Right renal pelvis (tissue), 4 donors: ENCODE data around the gene SCD5. TPM values are rescaled to one million over a fixed set of nuclear protein-coding genes. Genes with fewer than 3 reads are reported as not detected.
"Not testable (repeated sequence)": the region's sequence is repeated elsewhere in the genome, so short reads cannot be mapped to it uniquely, and the experiment has no call there.

Experiments used
- DNase-seq, 4 donors: peaks; one replicate each; pipeline ENCODE4 v3.0.0-alpha.2; 2013; ENCODE audit warnings: low read depth in 4 of 4, low spot score in 3 of 4, missing footprints in 1 of 4
- polyA plus RNA-seq, 4 donors: library from polyadenylated mRNA; unstranded; fragments of 120-200 nt; gene quantifications; one replicate each; pipeline ENCODE4 v1.2.1, GENCODE V29; 2013; ENCODE audit not compliant: insufficient read length in 4 of 4

Gene SCD5
- polyA plus RNA-seq, result 10 to 100 TPM; 34.5 to 58.7 (median 45.7) TPM

DNA sequence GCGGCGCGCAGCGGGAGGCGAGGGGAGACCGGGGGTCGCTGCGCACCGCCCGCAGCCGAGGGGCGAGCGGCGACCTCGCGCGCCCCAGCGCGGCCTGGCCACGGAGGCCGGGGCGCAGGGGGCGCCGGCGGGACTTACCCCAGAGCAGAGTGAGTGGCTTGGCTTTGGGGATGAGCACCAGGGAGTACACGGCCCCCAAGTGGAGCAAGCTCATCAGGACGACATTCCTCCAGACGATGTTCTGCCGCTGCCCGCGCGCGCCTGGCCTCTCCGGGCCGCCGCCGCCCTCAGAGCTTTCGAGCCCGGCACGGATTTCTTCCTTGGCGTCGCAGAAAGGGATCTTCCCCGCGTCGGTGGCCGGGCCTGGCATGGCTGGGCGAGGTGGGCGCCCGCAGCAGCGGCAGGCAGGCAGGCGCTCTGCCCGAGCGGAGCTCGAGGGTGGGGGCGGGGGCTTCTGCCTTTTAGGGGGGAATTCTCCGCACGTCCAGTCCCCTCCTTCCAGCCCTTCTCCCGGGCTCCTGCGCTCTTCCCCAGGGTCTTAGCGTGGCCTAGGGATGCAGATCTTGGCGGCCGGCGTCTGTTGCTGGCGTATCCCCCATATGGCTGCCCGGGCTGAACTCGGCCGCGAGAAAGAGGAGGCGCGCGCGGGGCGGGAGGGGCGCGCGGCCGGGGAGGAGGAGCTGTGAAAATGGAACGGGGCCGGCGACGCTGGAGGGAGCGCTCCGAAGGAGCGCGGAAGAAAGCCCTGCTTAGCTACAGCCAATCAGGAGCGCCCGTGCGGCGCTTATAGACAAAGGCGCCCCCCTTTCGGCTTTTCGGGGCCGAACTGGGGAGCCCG, at the start of gene SCD5:
Gene SCD5, minus strand, starts transcription at position 629 of the 838 bp plus-strand sequence. Its CDS starts 259 bp downstream, at position 370.
- DNase-seq, result peak; percentile 61 to 73 (median 66)

DNA sequence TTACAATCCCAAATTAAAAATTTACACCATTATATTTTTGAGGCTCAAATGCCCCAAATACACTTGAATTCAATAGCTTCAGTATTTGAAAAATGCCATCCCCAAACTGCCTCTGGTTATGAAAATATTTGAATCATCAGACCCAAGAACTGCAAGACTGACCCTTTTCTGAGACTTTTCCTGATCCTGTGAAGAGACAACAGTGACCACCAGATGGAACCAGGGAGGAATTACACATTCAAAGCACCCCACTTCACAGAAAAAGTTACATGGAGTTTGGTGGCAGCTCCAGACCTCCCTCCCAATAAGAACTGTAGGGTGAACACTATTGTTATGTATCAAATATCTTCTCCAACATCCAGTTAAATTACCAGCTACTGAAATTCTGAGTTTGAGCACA, 44.0 kb upstream of the SCD5 start:
- DNase-seq, result no peak

DNA sequence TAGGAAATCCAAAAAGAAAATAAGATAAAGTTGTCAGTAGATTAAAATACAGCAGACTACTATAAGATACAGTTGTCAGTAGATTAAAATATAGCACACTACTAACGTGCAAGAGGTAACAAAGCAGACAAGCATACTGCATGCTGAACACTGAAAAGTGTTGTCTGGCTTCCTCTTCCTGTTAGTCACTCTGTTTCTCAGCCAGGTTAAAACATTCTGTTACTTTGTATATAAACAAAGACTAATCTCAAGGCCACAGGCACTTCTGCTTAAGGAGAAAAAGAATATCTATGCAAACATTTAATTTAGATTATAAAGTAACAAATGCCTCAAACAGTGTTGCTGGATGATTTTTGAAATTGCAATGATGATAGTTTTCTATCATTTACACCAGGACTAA, 41.0 kb upstream of the SCD5 start:
- DNase-seq, result no peak

DNA sequence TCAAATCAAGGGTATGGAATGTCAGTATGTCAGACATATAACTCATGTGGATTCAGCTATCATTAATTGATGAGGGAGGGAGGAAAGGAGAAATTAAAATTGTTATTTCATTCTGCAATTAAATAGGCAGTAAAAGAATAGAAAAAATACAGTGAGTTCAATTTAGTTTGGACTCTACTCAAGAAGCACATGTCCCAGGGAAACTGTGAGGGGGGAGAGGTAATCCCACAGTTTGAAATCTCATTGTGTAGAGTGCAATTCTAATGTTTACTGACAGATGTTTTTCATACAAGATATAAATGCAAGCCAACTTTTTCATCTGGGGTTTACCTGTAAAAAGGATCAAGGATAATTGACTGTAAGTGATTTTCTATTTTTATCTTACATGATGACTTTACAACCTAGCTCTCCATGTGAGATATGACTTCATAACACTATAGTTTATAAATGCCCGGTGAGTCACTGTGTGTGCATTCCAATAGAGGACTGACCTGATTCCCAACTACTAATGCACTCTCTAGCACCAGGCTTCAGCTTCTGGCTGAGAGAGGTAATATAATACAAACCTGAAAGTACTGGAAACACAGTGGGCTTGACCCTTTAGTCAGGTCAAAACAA, 35.2 kb upstream of the SCD5 start:
- DNase-seq, result no peak

DNA sequence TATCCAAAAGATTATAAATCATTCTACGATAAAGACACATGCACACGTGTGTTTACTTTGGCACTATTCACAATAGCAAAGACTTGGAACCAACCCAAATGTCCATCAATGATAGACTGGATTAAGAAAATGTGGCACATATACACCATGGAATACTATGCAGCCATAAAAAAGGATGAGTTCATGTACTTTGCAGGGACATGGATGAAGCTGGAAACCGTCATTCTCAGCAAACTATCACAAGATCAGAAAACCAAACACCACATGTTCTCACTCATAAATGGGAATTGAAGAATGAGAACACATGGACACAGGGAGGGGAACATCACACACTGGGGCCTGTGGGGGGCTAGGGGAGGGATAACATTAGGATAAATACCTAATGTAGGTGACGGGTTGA, 34.5 kb upstream of the SCD5 start:
- DNase-seq, result not testable (repeated sequence)

DNA sequence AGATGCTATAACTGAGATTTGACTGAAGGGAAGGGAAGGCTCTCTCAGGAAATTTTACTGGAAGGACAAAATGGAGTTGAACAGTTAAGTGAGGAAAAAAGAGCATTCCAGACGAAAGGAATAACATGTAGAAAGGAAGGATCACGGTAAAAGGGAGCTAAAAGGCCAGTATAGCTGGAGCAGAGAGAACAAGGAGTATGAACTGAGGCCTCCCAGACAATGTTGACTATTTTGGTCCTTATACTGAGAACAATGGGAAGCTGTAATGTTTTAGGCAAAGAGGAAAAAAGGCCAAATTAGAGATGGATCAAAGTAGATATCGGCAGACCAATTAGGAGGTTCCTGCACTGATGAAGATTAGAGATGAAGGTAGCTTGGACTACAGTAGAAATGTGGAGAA, 26.8 kb upstream of the SCD5 start:
- no peak for DNase-seq

DNA sequence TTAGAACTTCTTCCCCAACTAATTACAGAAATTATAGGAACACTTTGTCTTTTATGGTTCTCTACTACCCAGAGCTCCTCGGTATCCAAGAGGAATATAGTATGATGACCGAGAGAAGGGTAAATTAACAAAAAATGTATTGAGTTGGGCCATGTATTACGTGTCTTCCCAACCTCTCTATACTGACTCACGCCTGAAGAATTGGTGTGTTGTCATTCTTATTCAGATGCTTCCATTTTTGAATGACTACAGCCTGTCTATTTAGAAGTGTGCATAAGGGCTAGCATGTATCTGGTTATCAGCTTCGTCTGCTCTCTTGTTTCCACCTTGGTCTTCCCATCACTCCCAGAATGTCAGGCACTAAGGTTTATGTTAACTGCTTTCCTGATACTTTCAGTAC, 24.5 kb upstream of the SCD5 start:
- DNase-seq, result no peak

DNA sequence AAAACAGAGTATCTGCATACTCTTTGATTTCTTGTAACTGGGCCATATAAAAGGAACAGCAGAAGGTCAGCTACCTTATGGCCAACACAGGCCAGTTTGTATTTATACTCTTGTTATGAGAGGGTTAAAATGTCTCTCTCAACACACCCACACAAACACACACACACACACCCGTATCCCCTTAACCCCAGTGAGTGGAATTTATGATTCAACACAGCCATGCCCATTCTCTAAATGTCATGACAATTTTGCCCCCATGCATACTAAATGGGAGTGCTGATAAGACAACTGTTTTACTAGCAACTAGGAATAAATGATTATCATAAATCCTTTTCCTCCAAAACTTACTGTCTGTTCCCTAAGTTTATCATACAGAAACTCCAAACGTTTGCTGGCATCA, 22.1 kb upstream of the SCD5 start:
- no peak for DNase-seq

DNA sequence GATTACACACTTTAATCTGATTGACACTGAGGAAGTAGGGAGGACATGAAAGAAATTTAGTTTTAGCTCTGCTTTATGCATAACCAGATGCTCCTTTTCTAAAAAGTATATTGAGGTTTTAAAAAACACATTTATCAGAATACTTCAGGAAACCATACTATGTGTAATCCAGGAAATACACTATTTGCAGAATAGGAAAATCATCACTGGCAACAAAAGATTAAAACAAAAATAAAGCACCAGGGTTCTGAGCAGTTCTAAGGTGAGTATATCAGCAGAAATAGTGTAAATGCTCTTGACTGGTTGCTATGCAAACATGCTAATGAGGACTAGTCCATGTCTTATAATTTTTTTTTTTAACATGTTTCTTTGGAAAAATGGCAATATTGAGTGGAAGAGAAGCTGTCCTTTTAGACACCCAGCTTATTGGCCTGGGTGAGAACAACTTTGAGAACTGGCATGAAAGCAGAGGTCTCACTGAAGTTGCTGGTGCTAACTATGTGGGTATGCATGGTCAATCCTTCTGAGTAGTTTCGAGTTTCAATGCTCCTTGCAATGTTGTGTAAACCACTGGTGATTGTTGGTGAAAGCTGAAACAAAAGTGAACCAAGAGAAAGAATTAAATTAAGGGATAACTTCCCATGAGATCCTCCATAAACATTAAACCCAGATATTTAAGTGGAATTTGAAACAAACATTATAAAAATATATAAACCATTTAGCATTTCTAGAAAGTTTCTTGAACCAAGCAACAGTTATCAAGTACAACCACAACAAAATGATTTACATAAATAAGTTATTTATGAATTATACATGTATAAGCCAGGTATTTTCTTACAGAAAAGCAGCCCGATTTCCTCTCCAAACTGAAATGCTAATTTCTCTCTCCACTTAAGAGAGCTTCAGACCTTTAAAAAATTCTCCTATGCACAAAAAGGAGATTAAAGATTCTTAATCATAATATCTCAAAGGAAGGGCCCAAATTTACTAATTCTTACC, 20.4 kb upstream of the SCD5 start:
- DNase-seq, result no peak

DNA sequence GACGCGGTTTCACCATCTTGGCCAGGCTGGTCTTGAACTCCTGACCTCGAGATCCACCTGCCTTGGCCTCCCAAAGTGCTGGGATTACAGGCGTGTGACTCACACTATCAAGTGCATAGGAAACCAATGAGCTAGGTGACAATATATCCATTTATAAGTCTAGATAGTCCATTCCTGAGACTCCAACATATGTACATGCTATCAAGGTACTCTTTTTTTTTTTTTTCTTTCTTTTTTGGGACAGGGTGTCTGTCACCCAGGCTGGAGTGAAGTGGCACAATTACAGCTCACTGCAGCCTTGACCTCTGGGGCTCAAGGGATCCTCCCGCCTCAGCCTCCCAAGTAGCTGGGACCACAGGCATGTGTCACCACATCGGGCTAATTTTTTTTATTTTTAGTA, 18.3 kb upstream of the SCD5 start:
- not testable (repeated sequence) for DNase-seq

DNA sequence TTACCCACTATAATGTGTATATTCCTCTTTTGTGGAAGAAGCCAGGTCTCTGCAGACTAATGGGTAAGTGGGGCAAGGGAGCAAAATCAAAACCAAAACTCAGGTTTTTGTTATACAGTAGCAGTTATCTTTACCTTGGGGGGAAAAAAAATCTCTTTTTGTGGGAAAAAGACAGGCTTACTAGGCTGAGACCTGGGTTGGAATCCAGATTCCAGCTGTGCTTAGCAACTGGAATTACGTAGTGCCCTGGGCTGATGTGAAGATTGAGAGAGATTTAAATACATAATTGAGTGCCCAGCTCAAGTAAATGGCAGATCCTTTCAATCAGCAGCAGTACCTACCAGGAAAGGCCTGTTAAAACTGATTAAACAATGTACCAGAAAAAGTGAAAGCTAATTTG, 15.4 kb upstream of the SCD5 start:
- no peak for DNase-seq

DNA sequence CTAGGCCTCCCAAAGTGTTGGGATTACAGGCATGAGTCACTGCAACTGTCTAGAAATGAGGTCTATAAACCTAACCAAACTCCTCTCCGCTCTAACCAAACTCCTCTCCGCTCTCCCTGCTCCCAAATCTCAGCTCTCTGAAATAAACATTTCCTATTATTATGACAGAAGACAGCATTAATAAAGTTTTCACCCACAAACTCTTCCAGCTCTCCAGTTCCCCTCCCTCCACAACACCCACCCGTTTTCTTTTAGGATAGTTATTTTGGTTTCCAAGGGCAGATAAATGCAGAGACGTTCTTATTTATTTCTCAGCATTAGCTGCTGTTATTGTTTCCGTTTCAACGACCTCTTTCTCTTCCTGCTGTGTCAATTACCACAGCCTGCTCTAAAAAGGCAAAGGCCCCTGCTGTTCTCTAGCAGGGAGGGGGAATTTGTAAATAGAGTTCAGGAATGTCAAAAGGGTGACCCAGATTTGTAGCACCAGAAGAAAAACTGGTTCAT, 13.3 kb upstream of the SCD5 start:
- peak in 1 of 4 donors; percentile 12 for DNase-seq

DNA sequence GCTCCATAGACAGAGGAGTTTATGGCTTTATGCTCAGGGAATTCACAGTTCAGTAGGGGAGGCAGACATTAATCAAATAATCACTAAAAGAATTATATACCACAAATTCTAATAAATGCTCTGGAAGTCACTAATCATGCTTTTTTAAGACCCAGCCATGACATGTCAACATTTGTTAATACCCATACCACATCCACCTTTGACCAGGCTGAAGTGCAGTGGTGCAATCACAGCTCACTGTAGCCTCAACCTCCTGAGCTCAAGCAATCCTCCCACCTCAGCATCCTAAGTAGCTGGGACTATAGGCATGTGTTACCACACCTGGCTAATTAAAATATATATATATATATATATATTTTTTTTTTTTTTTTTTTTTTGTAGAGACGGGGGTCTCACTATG, 12.8 kb upstream of the SCD5 start:
- no peak for DNase-seq

DNA sequence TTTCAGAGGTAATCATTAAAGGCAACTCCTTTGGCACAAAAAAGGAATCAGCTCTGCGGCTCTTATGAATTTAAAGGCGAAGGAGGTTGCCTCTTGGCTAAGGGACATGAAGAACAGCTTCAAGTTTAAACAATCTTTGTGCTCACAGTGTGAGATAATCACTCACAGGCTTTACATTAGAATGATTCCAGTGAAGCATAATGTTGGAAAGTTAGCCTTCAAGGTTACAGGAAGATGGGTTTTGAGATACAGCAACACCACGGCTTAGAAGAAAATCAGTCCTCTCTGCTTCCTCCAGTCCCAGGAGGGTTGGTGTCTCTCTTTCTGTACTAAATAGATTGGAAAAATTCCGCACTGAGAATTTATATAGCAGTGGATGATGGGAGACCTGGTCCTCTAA, 11.6 kb upstream of the SCD5 start:
- no peak for DNase-seq

DNA sequence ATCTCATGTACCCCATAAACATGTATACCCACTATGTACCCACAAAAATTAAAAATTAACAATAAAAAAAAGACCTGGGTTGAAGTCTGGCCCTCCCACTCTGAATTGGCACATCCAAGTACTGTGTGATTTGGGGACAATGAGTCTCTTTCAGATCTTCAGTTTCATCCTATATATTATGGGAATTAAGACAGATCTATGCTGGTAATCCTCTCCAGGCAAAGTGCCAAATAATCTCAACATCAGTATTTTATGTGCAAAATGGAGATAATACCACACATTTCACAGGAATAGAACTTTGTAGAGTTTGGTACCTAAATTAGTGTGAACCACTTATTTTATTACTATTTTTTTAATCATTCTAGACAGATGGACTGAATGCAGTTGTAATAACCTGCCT, 11.0 kb upstream of the SCD5 start:
- no peak for DNase-seq

DNA sequence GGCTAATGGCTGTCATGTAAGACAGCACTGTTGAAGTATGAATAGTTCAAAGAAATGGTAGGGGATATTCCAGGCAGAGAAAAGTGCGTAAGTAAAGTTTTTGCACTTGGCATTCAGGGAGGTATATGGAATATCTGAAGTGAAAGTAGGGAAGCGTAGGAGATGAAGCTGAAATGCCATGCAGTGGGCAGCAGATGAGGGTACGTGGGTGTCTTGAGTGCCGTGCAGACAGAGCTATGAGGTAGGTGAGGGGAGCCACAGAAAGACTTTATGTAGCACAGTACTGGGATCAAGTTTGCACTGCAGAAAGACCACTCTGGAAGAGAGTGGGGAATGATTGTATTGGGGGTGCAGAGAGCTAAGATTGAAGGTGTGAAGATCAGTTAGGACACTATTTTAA, 5.2 kb upstream of the SCD5 start:
- DNase-seq, result no peak

DNA sequence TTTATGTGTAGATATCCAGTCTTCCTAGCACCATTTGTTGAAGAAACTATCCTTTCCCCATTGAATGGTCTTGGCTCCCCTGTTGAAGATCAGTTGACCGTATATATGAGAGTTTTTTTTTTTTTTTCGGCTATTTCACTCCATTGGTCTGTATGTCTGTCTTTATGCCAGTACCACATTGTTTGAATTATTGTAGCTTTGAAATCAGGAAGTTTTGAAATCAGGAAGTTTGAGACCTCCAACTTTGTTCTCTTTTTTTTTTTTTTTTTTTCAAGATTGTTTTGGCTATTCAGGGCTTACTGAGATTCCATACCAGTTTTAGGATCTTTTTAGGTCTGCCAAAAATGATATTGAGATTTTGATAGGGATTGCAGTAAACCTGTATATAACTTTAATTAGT, 4.3 kb upstream of the SCD5 start:
- DNase-seq, result no peak

DNA sequence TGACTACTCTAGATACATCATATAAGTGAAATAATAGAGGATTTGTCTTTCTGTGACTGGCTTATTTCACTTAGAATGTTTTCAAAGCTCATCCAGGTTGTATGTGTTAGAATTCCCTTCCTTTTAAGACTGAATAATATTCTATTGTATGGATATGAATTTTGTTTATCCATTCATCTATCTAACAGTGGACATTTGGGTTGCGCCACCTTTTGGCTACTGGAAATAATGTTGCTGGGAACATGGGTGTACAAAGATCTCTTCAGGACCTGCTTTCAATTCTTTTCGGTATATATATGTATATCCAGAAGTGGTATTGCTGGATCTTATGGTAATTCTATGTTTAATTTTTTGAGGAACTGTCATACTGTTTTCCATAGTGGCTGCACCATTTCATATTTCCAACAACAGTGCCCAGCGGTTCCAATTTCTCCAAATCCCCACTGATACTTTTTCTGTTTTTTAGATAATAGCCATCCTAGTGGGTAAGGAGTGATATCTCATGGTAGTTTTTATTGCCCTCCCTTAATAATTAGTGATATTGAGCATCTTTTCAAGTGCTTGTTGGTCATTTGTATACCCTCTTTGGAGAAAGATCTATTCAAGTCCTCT, 3.4 kb upstream of the SCD5 start:
- no peak for DNase-seq

DNA sequence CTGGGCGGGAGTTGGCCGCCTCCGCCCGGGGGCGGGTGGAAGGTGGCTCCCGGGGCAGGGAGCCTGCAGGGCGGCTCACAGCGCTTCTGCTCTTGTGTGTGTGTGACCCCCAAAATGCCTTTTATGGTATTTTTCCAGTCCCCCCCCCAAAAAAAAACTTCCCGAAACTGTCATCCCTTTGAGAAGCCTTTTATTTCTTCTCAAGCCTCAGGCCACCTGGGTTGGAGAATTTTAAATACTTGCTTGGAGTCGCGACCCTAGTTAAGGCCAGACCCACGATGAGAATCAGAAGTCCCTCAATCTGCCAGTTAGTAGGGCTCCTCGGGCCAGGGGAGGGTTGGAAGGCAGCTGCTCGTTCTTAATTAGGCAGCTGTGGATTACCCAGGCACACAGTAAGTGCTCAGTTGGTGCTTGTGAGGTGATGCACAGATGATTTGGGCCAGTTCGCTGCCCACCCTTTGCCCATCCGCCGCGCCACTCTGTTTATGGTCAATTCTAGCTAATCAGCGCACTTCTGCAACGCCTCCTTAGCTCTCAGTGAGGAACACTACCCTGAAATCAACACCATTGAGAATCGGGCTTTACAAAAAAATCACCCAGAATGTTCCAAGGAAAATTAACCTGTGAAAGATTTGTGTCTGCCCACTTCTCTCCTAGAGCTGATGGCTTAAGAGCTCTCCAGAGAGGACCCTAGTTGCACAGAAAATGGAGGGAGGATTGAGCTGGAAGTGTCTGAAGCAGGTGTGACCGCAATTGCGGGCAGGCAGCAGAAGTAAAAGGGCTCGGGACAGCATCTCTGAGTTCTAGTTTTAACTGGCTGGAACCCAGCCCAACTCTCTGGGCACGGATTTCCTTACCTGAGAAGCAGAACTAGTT, 648 bp upstream of the SCD5 start:
- no peak for DNase-seq
